PC-9 (cell line): ENCODE results near the gene PRICKLE3.

Experiments used
- EZH2 ChIP-seq: fragments of 200-600 bp; sonication (generic); IDR thresholded peaks from 2 replicates; pipeline ENCODE4 v1.8.0; 2017; ENCODE audit warnings: antibody characterized with exemption, low read depth
- TF ChIP-seq, protein P1 (sequence below): fragments of 200-600 bp; sonication (generic); conservative IDR thresholded peaks from 2 replicates; pipeline ENCODE4 v1.6.1; 2017; ENCODE audit warnings: mixed run types, antibody characterized with exemption, mild to moderate bottlenecking, moderate library complexity

DNA sequence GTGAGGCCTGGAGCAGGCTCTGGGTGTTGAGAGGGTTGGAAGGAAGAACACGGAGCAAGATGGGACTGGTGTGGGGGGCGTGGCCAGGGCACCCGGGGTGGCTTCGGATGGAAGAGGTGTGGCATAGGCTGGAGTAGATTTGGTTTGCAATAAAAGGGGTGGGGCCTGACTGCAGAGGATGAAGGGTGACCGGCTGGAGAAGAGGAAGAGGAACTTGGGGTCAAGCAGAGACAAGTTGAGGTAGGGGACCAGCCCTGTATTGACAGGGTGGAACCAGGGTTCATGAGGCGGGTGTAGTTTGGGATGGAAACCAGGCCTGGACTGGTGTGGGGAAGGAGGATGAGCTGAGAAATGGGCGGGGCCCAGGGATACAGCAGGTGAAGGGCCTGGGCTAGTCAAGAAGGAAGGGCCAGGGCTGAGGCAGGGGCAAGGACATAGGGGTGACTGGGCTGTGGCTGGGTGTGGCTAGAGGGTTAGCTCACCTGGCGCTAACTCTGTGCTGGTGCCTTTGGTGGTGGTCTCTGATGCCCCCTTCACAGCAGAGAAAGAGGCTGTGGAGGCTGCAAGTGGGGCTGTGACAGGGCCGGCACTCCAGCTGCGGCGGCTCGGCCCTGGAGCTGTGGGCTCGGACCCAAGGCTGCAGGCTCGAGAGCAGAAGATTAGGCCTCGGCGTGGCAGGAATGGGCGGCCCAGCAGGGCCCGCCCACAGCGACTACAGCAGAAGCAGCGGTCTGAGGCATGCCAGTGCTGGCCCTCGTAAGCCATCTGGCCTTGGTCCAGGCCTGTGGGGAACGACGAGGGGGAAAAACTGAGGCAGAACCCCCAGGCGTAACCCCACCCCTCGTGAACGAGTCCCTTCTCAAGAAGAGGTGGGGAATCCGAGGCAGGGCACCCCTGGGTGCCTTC is 9.5 kb downstream of the PRICKLE3 start:
- TF ChIP-seq EZH2: no peak
- TF ChIP-seq, protein P1, sequence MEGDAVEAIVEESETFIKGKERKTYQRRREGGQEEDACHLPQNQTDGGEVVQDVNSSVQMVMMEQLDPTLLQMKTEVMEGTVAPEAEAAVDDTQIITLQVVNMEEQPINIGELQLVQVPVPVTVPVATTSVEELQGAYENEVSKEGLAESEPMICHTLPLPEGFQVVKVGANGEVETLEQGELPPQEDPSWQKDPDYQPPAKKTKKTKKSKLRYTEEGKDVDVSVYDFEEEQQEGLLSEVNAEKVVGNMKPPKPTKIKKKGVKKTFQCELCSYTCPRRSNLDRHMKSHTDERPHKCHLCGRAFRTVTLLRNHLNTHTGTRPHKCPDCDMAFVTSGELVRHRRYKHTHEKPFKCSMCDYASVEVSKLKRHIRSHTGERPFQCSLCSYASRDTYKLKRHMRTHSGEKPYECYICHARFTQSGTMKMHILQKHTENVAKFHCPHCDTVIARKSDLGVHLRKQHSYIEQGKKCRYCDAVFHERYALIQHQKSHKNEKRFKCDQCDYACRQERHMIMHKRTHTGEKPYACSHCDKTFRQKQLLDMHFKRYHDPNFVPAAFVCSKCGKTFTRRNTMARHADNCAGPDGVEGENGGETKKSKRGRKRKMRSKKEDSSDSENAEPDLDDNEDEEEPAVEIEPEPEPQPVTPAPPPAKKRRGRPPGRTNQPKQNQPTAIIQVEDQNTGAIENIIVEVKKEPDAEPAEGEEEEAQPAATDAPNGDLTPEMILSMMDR: no peak
